ENCODE measurements around the gene NDRG3.

DNA sequence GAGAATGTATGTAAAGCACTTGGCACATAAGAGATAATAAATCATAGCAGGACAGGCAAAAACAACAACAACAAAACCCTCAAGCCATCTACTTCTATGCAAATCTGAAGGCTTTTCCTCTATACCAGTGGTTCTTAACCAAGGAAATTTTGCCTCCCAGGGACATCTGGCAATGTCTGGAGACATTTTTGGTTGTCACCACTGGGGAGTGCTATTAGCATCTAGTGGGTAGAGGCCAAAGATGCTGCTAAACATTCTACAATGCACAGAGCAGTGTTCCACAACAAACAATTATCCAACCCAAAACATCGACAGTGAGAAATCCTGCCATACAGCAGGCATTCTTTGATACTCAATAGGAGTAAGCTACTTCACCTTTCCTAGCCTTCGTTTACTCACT is 28.2 kb downstream of the NDRG3 start:
- TF ChIP-seq POLR2A (IDR thresholded peaks at IDR 0.05) (no peak), CTCF (IDR thresholded peaks at IDR 0.05) (no peak), POLR2AphosphoS5 (IDR thresholded peaks at IDR 0.05; ENCODE audit: insufficient read depth in 1 of 2, low read depth in 1 of 2) (no peak)

Measured in vagina (tissue), 2 donors.